Ishikawa (cell line): ENCODE data around the gene GALNT13.

Source experiments
- CEBPB ChIP-seq: IDR thresholded peaks from 2 replicates; pipeline ENCODE4 v1.6.1; 2012
- EP300 ChIP-seq: IDR thresholded peaks from 2 replicates; pipeline ENCODE4 v1.6.1; 2012; ENCODE audit warnings: borderline replicate concordance
- TAF1 ChIP-seq: IDR thresholded peaks from 2 replicates; pipeline ENCODE4 v1.6.1; 2012; ENCODE audit warnings: low read depth, mild to moderate bottlenecking
- USF1 ChIP-seq: IDR thresholded peaks from 2 replicates; pipeline ENCODE4 v1.6.1; 2012
- YY1 ChIP-seq: IDR thresholded peaks from 2 replicates; pipeline ENCODE4 v1.6.1; 2012; ENCODE audit warnings: low read depth
- TF ChIP-seq, protein P1 (sequence below): IDR thresholded peaks from 2 replicates; pipeline ENCODE4 v1.6.1; 2012; ENCODE audit warnings: low read depth, mild to moderate bottlenecking
- TF ChIP-seq, protein P2 (sequence below): IDR thresholded peaks from 2 replicates; pipeline ENCODE4 v1.6.1; 2012

DNA sequence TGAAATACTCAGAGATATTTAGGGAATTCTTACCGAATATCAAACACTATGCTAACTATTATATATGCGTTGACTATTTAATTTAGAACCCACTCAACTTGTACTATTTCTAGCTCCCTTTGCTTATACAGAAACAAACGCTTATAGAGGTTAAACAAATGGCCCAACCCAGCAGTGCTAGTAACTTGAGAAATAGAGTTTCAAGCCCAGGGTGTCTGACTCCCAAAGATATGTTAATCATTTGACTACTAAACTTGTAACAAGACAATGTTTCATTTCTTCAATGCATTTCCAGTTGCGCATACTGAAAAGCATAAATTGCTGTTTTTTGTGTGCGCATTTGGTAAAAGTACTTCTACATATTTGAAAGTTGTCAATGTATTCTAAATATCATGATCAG is 310.3 kb downstream of the GALNT13 start:
- TF ChIP-seq, protein P1, sequence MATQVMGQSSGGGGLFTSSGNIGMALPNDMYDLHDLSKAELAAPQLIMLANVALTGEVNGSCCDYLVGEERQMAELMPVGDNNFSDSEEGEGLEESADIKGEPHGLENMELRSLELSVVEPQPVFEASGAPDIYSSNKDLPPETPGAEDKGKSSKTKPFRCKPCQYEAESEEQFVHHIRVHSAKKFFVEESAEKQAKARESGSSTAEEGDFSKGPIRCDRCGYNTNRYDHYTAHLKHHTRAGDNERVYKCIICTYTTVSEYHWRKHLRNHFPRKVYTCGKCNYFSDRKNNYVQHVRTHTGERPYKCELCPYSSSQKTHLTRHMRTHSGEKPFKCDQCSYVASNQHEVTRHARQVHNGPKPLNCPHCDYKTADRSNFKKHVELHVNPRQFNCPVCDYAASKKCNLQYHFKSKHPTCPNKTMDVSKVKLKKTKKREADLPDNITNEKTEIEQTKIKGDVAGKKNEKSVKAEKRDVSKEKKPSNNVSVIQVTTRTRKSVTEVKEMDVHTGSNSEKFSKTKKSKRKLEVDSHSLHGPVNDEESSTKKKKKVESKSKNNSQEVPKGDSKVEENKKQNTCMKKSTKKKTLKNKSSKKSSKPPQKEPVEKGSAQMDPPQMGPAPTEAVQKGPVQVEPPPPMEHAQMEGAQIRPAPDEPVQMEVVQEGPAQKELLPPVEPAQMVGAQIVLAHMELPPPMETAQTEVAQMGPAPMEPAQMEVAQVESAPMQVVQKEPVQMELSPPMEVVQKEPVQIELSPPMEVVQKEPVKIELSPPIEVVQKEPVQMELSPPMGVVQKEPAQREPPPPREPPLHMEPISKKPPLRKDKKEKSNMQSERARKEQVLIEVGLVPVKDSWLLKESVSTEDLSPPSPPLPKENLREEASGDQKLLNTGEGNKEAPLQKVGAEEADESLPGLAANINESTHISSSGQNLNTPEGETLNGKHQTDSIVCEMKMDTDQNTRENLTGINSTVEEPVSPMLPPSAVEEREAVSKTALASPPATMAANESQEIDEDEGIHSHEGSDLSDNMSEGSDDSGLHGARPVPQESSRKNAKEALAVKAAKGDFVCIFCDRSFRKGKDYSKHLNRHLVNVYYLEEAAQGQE: no peak
- TF ChIP-seq EP300 (no peak), TAF1 (no peak), CEBPB (no peak), USF1 (no peak), YY1 (no peak)
- TF ChIP-seq, protein P2, sequence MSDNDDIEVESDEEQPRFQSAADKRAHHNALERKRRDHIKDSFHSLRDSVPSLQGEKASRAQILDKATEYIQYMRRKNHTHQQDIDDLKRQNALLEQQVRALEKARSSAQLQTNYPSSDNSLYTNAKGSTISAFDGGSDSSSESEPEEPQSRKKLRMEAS: no peak
